Stimulated activated CD8-positive, alpha-beta memory T cell treated with anti-CD3 and anti-CD28 coated beads, Interleukin-15, amount 100 ng/mL, for 4 hours (primary cell): ENCODE measurements around the gene FHIT.

Experiments used
- DNase-seq, 2 donors: peaks; one replicate each; pipeline ENCODE4 v3.0.0-alpha.2; 2020; ENCODE audit warnings: low read depth in 2 of 2

The FHIT gene

DNA sequence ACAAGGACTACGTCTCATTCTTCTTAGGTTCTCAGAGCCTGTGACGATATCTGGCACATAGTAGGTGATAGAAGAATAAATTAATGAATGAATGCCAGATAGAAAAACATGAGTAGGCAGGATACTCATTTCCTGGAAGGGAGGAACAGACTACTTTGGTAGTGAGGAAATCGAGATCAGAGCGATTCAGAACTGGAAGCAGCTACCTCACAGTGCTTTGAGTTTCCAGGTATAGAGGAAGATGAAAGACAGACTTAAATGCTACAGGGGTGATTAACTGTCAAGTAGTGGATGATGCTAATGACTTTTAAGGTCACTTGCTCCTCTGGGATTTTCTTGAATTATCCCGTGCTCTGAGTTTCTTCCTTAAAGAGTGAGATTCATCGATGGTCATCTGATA is 1249.9 kb downstream of the FHIT start:
- no peak for DNase-seq

- no peak for DNase-seq
Observed at GRCh38 chr3:60000311-60001105, 1250.7 kb downstream of the FHIT start.

DNA sequence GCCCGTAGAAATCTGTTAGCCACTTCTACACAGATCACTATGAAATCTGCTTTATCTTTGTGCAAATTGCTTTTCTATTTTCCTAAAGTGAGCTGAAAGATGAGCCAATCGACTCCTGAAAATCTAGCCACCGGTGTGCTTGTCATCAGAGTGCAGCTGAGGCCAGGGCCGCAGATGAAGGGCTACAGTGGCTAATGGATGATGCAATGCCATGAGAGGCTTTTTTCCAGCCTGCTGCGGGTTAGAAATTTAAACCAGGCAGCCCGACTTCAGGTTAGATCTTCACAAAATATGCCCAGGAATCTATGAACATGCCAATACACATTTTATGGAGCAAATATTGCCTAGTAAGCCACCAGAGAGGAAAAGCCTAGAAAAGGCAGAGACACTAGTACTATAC is 1253.2 kb downstream of the FHIT start:
- DNase-seq: no peak

DNA sequence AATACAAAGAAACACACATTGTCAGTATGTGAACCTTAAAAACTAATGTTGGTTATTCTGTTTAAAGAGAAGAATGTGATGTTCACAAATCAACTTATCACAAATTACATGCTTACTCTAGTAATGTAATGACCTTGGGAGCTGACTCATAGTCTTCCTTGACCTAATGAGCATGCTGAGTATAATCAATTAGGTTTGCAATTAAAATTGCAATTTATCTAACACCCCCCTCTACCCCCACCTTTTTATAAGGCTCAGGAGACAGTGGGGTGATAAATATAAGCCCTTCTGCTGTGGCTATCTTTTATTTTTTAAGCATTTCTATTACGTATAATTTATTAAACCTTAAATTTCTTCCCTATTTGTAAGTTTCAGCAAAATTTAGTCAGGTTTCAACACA is 1253.7 kb downstream of the FHIT start:
- no peak for DNase-seq

DNA sequence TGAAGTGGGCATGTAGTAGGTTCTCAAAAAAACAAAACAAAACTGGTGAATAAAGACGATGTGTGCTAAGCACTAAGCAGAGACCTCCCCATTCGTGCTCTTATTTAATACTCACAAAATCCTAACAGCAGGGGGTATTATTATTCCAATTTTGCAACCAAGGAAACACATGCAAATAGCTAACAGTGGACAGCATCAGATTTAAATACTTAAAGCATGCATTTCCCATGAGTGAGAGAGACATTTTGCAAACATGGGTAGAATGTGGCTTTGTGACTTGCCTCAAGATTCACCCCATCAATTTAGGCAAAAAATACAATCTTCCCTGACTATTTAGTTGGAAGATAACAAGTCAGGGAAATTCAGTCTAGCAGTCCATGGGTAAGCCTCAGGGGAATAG is 1255.2 kb downstream of the FHIT start:
- DNase-seq: no peak

DNA sequence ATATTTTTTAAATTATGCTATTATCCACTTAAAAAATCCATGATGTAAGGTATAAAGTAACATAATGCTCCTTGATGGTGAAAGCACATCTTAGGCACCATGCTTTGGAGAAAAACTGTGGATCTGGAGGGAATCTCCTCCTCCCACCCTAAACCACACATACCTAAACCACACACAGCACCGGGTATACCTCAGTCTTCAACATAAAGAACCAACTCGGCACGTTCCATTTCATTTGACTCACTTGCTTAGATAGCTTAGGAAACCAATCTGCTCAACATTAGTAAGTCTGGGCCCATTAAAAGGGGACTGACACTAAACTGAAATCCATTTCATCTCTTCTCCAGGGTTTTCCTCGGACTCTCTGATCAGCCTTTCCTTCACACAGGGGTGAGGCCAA is 1255.7 kb downstream of the FHIT start:
- DNase-seq: no peak

DNA sequence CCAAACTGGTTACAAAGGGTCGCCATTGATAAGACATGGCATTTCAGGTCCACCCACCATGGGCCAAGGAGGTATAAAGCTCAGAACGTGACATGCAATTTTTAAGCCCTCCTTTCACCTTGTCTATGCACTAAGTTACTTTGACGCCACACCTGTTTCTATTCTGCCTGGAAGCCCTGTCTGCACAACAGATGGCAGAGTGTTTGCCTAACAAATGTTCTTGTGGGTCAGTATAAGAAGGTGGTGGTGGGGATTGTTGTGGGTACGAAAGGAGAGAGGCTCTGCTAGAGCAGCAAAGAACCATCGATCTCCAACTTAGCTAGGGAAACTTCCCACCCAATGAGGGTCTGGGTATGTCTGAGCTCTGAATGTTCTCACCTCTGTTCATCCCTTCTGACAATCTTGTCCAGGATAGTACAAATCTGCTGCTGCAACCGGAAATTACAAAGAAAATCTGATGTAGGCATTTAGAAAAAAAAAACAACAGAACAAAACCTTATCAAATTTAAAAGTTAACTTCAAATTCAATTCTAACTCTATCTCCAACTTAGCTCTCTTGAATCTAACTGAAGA is 1256.4 kb downstream of the FHIT start:
- no peak for DNase-seq

DNA sequence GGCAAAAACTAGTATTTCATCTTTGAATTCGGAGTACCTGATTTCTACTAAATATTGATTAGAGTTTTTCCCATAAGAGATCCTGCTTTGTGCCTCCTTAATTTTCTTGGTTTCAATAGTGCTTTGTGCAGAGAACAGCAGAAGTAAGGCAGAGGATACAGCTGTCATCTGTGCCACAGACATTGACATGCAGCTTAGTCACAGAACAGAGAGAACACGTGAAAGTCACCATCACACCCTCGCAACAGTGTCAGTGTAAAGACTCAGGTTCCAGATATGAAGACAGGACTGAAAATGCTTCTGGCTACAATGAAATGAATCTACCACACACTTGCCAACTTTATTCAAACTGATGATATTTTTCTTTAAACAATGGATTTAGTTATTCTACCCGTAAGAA is 1258.7 kb downstream of the FHIT start:
- DNase-seq: no peak

DNA sequence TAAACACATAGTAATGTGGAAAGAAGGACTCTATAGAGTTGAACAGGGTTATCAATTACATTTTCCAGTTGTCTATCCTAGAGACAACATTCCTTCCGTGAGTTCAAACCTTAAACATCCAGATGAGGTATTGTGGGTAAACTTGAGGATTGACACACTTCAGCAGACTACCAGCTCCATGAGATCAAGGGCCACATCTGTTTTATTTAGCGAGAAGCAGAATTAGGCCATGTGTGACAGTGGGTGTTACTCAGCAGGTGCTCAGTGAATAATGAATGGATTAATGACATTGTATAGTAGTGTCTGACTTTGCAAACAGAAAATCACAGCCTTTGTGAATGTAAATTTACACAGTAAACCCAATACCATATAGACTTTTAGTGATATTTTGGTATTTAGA is 1260.3 kb downstream of the FHIT start:
- DNase-seq: no peak

- no peak for DNase-seq
Observed at GRCh38 chr3:59982510-59982909, 1268.7 kb downstream of the FHIT start.

DNA sequence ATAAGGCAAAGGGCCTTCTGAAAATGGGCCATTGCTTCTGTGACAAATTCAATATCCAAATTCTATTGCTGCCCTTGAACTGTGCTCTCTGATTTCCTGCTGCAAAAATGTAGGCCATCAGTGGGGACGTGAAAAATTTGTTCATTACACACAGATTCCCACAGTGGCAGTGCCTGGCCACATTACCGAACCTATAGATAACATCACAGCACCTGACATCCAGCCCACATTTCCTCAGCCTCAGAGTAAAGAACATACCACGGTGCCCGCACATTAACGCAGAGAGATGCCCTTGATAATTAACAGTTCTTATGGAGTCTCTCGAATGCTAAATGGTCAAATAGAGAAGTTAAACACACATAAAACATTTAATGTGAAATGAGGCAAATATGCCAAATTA is 1269.9 kb downstream of the FHIT start:
- no peak for DNase-seq

- DNase-seq: no peak
Observed at GRCh38 chr3:59980576-59980975, 1270.7 kb downstream of the FHIT start.

- DNase-seq: no peak
Observed at GRCh38 chr3:59979542-59979941, 1271.7 kb downstream of the FHIT start.

- no peak for DNase-seq
Observed at GRCh38 chr3:59978979-59979378, 1272.3 kb downstream of the FHIT start.

DNA sequence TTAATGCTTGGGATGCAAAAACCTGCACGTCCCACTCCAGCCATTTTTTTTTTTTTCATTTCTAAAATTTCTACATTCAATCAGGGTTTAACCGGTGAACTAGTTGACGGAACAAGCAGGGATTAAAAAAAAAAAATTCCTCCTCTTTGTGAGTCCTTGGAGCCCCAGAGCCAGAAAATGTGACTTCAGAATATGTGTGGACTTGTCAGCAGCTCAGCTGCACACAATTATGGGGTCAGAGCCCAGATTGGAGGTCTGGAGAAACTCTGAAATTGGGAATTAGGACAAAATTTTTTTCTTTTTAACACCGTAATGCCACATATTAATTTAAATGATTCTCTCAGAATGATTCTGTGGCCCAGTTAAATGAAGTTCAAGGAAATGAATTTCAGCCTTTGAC is 1280.5 kb downstream of the FHIT start:
- DNase-seq: no peak

DNA sequence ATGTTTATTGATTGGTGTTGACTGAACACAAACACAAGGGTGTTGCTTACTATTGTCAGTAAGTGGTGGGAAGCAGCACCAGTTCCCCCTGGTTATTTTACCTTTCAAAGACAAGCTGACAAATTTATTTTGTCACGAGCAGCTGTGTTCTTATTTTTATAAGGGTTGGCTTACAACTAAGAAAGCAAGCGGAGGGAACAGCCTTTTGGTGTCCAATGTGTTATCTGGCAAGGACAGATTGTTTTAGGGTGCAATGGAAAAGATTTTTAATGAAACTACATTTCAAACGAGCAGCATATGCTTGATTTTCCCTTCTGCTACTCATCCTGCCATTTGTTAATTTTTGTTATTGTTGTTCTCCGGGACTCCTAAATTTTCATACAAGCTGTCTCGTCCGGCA is 1280.9 kb downstream of the FHIT start:
- no peak for DNase-seq

DNA sequence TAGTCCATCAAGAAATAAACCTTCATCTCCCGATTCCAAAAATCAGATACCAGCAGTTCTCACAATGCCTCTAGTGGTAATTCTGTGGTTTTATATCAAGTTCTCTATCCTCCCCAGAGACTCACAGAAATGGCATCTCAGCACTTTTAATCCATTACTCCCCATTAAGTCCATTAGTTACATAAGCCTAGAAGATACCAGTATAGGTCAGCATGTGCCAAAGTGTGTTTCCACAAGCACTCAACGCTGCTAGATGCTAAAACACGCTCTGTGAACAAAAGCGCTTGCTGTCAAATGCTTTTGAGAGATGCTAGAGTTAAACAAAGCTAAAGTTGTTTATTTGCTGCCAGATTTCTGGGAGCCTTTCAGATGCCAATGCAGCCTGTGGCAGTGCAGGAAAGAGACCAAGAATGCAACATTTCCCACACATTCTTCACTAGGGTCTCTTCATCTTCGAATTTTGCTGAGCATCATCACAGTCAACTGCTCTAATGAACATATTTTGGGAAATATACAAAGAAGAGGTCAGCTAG is 1282.7 kb downstream of the FHIT start:
- DNase-seq: no peak

- no peak for DNase-seq
Observed at GRCh38 chr3:59963676-59964075, 1287.6 kb downstream of the FHIT start.

- DNase-seq: no peak
Observed at GRCh38 chr3:59957150-59957549, 1294.1 kb downstream of the FHIT start.

GRCh38 chr3:59953104-59953503 is 1298.1 kb downstream of the FHIT start:
- no peak for DNase-seq

- DNase-seq: no peak
Observed at GRCh38 chr3:59949311-59949710, 1301.9 kb downstream of the FHIT start.

DNA sequence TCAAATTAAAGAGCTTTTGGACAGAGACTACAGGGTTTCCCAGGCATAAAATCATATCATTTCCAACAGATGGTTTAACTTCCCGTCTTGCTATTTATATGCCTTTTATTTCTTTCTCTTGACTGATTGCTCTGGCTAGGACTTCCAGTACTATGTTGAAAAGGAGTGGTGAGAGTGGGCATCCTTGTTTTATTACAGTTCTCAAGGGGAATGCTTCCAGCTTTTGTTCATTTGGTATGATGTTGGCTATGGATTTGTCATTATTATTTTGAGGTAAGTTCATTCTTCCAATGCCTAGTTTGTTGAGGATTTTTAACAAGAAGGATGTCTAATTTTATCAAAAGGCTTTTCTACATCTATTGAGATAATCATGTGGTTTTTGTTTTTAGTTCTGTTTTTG is 1304.9 kb downstream of the FHIT start:
- DNase-seq: no peak

DNA sequence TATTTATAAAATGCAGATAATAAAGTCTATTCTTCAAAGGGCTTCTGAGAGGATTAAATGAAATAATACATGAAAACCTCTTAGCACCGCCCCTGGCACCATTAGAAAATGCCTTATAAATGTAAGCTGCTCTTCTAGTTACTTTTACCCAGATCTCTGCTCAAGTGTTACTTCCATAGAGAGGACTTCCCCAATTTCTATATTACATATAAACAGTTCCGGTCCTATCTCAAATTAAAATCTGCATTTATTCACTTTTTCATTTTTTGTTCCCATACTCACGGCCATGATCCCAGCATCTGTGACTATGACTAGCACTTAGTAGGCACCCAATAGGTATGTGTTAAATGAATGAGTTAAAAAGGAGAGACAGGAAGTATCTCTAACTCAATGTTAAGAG is 1310.5 kb downstream of the FHIT start:
- DNase-seq: no peak
